ENCODE measurements around the gene BMERB1.
"Not testable (repeated sequence)": the region's sequence is repeated elsewhere in the genome, so short reads cannot be mapped to it uniquely, and the experiment has no call there.

BMERB1 gene

DNA sequence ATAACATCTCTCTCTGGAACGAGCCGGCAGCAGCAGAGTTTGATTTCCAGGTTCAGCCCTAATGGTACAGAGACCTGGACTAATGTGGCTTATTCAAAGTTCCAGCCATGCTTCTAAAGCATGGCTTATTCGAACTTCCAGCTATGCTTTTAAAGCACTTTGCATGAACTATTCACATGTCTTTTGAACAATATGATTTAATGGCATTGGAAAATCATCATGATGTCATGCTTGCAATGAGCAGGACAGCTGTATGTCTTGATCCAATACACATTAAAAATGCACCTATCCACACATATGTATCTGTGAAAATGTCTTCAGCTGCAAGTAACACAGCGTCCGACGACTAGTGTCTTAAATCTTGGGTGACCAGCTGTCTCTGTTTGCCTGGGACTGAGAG lies 122.9 kb downstream of the BMERB1 start:
- no peak for DNase-seq (ENCODE audit: low read depth, low spot score)

GRCh38 chr16:15559176-15559575 lies 124.8 kb downstream of the BMERB1 start:
- no peak for DNase-seq (ENCODE audit: low read depth, low spot score)

GRCh38 chr16:15564604-15565339 lies 130.4 kb downstream of the BMERB1 start:
- no peak for DNase-seq (ENCODE audit: low read depth, low spot score)

- no peak for DNase-seq (ENCODE audit: low read depth, low spot score)
Observed at GRCh38 chr16:15566095-15566494, 131.7 kb downstream of the BMERB1 start.

DNA sequence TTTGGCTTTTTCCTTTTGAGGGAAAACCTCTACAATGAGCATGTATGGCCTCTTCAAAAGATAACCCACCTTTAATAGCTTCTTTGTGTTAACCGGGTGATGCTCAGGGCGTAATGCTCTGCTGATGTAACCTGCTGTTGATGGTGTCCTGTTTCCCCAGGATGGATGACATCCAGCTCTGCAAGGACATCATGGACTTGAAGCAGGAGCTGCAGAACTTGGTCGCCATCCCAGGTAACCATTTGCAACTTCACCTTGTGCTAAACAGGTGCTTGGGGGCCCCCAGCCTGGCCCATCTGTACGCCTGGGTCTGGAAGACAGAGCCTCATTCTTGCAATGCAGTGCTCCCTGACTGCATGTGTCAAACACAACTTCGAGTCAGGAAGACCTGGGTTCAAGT lies 133.4 kb downstream of the BMERB1 start:
- no peak for DNase-seq (ENCODE audit: low read depth, low spot score)

- not testable (repeated sequence) for DNase-seq (ENCODE audit: low read depth, low spot score)
Observed at GRCh38 chr16:15570666-15571065, 136.3 kb downstream of the BMERB1 start.

GRCh38 chr16:15571557-15571956 lies 137.2 kb downstream of the BMERB1 start:
- DNase-seq (ENCODE audit: low read depth, low spot score), result no peak

- DNase-seq (ENCODE audit: low read depth, low spot score), result no peak
Observed at GRCh38 chr16:15572329-15573001, 138.1 kb downstream of the BMERB1 start.

DNA sequence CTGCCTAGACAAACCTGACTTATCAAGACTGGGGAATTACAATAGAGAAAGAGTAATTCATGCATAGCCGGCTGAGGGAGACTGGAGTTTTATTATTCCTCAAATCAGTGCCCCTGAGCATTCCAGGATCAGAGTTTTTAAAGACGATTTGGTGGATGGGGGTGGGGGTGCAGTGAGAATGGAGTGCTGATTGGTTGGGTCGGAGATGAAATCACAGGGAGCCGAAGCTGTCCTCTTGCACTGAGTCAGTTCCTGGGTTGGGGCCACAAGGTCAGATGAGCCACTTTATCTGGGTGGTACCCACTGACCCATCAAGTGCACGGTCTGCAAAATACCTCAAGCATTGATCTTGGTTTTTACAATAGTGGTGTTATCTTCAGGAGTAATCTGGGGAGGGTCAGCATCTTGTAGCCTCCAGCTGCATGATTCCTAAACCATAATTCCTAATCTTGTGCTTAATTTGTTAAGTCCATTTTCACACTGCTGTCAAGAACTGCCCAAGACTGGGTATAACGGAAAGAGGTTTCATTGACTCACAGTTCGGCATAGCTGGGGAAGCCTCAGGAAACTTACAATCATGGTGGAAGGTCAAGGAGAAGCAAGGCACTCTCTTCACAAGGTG lies 139.0 kb downstream of the BMERB1 start:
- DNase-seq (ENCODE audit: low read depth, low spot score), result no peak

- not testable (repeated sequence) for DNase-seq (ENCODE audit: low read depth, low spot score)
Observed at GRCh38 chr16:15573896-15574613, 139.7 kb downstream of the BMERB1 start.

- DNase-seq (ENCODE audit: low read depth, low spot score), result no peak
Observed at GRCh38 chr16:15574614-15574948, 140.2 kb downstream of the BMERB1 start.

GRCh38 chr16:15575293-15576049 lies 141.1 kb downstream of the BMERB1 start:
- no peak for DNase-seq (ENCODE audit: low read depth, low spot score)

DNA sequence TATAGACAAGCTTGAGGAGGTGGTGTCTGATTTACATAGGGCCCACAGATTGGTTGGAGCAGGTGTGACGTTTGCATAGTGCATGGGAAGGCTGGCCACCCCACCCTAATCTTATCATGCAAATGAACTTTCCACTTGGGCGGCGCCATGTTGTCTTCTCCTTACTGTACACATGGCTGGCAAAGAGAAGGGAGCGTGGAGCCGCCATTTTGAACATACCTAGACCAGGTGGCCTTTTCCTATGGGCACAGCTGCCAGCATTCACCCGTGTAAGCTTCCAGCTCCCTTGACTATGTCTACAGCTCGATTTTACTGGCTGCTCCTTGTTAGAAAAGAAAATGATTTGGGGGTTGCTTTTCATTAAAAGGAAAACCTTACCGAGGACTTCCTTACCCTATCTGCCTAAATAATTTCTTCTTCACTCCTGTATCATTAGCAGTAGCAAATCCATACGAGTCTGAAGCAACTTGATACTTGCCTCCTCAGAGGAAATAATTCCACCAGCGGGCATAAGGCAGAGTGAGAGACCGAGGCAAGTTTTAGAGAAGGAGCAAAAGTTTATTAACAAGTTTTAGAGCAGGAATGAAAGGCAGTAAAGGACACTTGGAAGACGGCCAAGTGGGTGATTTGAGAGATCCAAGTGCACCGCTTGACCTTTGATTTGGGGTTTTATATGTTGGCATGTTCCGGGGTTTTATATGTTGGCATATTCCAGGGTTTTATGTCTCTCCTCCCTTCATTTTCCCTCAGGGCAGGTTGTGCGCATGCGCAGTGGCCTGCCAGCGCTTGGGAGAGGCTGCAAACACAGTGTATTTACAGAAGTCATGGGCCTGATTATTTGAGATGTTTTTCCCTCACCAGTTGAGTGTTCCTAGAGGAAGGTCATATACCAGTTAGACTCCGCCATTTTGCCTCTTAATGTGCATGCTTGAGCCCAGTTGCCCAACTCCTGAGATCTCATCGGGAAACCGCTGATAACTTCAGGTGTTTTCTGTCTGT lies 142.9 kb downstream of the BMERB1 start:
- no peak for DNase-seq (ENCODE audit: low read depth, low spot score)

DNA sequence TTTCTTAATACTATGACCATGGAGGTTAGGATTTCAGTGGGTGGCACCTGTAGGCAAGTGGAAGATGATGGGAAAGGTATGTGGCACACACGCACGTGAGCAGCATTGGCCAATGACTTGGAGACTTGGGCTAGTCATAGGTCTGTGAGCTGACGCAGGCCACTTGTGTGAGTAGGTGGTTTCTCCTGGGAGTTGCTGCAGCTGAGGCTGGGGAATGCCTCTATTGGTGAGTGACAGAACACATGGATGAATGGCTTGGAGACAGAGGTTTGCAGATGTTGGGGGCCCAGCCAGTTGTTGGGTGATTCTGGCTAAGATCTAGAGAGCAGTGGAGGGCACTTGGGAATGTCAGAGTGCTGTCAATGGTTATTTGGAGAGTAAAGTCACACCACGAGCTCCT lies 144.4 kb downstream of the BMERB1 start:
- DNase-seq (ENCODE audit: low read depth, low spot score), result no peak

GRCh38 chr16:15581127-15581815 lies 146.9 kb downstream of the BMERB1 start:
- no peak for DNase-seq (ENCODE audit: low read depth, low spot score)

DNA sequence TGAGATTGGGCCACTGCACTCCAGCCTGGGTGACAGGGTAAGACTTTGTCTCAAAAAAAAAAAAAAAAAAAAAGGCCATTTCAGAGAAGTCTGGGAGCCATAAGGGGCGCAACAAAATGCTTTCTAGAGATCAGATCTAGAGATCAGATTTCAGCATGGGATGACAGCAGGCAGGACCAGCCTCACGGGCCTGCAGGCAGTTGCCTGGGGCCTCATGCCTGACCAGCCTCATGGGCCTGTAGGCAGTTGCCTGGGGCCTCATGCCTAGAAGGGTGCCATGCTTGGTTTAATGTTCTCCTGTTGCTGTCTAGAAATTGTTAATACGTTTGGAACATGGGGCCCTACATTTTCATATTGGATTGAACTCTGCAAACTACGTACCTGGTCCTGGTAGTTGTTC lies 149.1 kb downstream of the BMERB1 start:
- no peak for DNase-seq (ENCODE audit: low read depth, low spot score)

GRCh38 chr16:15585956-15586355 lies 151.6 kb downstream of the BMERB1 start:
- DNase-seq (ENCODE audit: low read depth, low spot score), result no peak

DNA sequence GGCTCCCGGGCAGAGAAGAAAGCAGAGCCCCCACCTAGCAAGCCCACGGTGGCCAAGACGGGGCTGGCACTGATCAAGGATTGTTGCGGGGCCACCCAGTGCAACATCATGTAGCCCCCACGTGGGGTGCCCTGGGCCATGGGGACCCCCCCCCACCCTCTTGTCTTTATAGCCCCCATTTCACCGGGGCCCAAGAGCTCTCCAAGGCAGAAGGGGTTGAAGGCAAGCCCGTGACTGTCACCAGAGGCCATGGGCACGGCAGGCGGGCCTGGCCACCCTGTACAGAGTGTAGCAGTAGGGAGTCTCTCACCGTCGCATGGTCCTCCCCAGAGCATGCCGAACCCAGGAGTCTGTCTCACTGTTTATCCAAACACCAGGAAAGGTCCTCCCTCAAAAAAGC lies 152.3 kb downstream of the BMERB1 start:
- no peak for DNase-seq (ENCODE audit: low read depth, low spot score)

- no peak for DNase-seq (ENCODE audit: low read depth, low spot score)
Observed at GRCh38 chr16:15587152-15587825, 152.9 kb downstream of the BMERB1 start.
